Esophagus muscularis mucosa (tissue), 4 donors: Measurements from ENCODE around the gene UROC1. TPM values are rescaled to one million over a fixed set of nuclear protein-coding genes. Genes with fewer than 3 reads are reported as not detected.
A peak's percentile ranks its signal among the peaks of the same experiment; 100 is the strongest.

Experiments
- DNase-seq: peaks from one replicate; pipeline ENCODE4 v3.0.0-alpha.2; 2017; ENCODE audit errors: extremely low spot score
- H3K27ac ChIP-seq, 4 donors: fragments of 200-600 bp; sonication (generic); replicated peaks in 1 of 4; 1 replicate in 3 of 4; 2 replicates in 1 of 4; pipeline ENCODE4 v1.5.1; 2016 to 2019; ENCODE audit warnings: mild to moderate bottlenecking in 1 of 4
- H3K27me3 ChIP-seq, 4 donors: fragments of 200-600 bp; sonication (generic); one replicate each; pipeline versions ENCODE4 v1.5.1 to v1.6.0; 2016 to 2019
- H3K36me3 ChIP-seq, 4 donors: fragments of 200-600 bp; sonication (generic); one replicate each; pipeline ENCODE4 v1.5.1; 2016 to 2019
- H3K4me1 ChIP-seq, 4 donors: fragments of 200-600 bp; sonication (generic); one replicate each; pipeline ENCODE4 v1.5.1; 2016 to 2019
- H3K4me3 ChIP-seq, 4 donors: fragments of 200-600 bp; sonication (generic); 1 replicate in 2 of 4; 2 replicates in 2 of 4; pipeline ENCODE4 v1.5.1; 2016 to 2019; ENCODE audit warnings: mild to moderate bottlenecking in 4 of 4, moderate library complexity in 1 of 4
- H3K9me3 ChIP-seq, 4 donors: fragments of 200-600 bp; sonication (generic); 1 replicate in 3 of 4; 2 replicates in 1 of 4; pipeline ENCODE4 v1.5.1; 2016 to 2019
- CTCF ChIP-seq, 3 experiments: fragments of 200-600 bp in 2 of 3; fragments of 450-650 bp in 1 of 3; sonication (generic) in 2 of 3; IDR thresholded peaks; one replicate each; pipeline ENCODE4 v1.5.1; 2017 to 2019; ENCODE audit warnings: antibody characterized with exemption in 3 of 3, mild to moderate bottlenecking in 2 of 3, moderate library complexity in 1 of 3
- EP300 ChIP-seq: sonication (generic); formaldehyde crosslinking; IDR thresholded peaks from one replicate; pipeline ENCODE4 v1.6.1; 2017; ENCODE audit warnings: antibody characterized with exemption
- POLR2A ChIP-seq: fragments of 450-650 bp; IDR thresholded peaks from one replicate; pipeline ENCODE4 v1.6.1; 2017; ENCODE audit warnings: antibody characterized with exemption, moderate library complexity, mild to moderate bottlenecking, low read depth
- POLR2AphosphoS5 ChIP-seq, 2 donors: sonication (generic); formaldehyde crosslinking; IDR thresholded peaks; one replicate each; pipeline ENCODE4 v1.6.1; 2017; ENCODE audit warnings: antibody characterized with exemption in 2 of 2
- WGBS: methylation state at CpG from one replicate; pipeline ENCODE4 v1.1.5; 2018; 5-methylcytosine and 5-hydroxymethylcytosine counted together
- intact Hi-C: fragments of 100-400 bp; cut with DNase I; formaldehyde crosslinking; loops from one replicate; pipeline ENCODE4 v1.15.1; 2023
- total RNA-seq, 4 donors: library from RNA; depleted of rRNA; stranded (reverse); fragments of >200 nt; gene quantifications; one replicate each; pipeline versions ENCODE4 v1.1.0 to v1.2.1, GENCODE V29; 2016

The UROC1 gene
- total RNA-seq, 4 donors from 2014 or later = not detected

- DNase-seq = no peak
- WGBS = 28% methylated on average over 8 of the region's 8 CpGs
- Histone ChIP-seq H3K27me3 (no peaks in the 10 kb centered on the region), H3K4me1 (peaks cover 55 to 78% (median 61%) of the 10 kb centered on the region in 4 donors), H3K27ac (peak overlapping the region; percentile 34 to 94 (median 54)), H3K9me3 (no peaks in the 10 kb centered on the region), H3K4me3 (peak overlapping the region; percentile 28 to 79 (median 71)), H3K36me3 (peaks cover 39 to 41% (median 40%) of the 10 kb centered on the region in 4 donors)
- TF ChIP-seq POLR2A (no peak), POLR2AphosphoS5 (IDR thresholded peaks at IDR 0.05) (peak; percentile 86 to 89)
- intact Hi-C loops = loop anchor here (5.0 kb wide), 1 partner anchor 80 kb away; the partner anchor contains the start of gene CFAP100
These were observed 45.1 kb downstream of the UROC1 start for GRCh38 chr3:126472277-126473006.

GRCh38 chr3:126469479-126469878, 48.1 kb downstream of the UROC1 start:
- intact Hi-C loops = no loop called here

GRCh38 chr3:126468028-126468891, 49.3 kb downstream of the UROC1 start:
- H3K4me3 ChIP-seq = no peak overlapping the region
- H3K36me3 ChIP-seq = peaks cover 71 to 83% (median 79%) of the 10 kb centered on the region in 4 donors
- no peak overlapping the region for H3K27ac ChIP-seq
- H3K9me3 ChIP-seq = no peaks in the 10 kb centered on the region
- TF ChIP-seq POLR2AphosphoS5 (IDR thresholded peaks at IDR 0.05) (no peak), EP300 (no peak), POLR2A (no peak), CTCF (IDR thresholded peaks at IDR 0.05) (no peak)
- WGBS = 77% methylated on average over 13 of the region's 13 CpGs
- intact Hi-C loops = no loop called here
- peaks cover 40 to 76% (median 44%) of the 10 kb centered on the region in 4 donors for H3K4me1 ChIP-seq
- no peak for DNase-seq
- H3K27me3 ChIP-seq = no peaks in the 10 kb centered on the region

More at GRCh38 chr3:126469479-126469878, 48.1 kb downstream of the UROC1 start:
- Histone ChIP-seq H3K27ac (no peak overlapping the region), H3K9me3 (no peaks in the 10 kb centered on the region), H3K36me3 (peaks cover 66 to 70% (median 69%) of the 10 kb centered on the region in 4 donors), H3K4me3 (no peak overlapping the region), H3K27me3 (no peaks in the 10 kb centered on the region), H3K4me1 (peaks cover 52 to 86% (median 57%) of the 10 kb centered on the region in 4 donors)
- TF ChIP-seq POLR2AphosphoS5 (IDR thresholded peaks at IDR 0.05) (no peak), CTCF (IDR thresholded peaks at IDR 0.05) (no peak)
- no peak for DNase-seq
- 92% methylated on average over 11 of the region's 11 CpGs for WGBS

GRCh38 chr3:126467611-126467955, 50.0 kb downstream of the UROC1 start:
- intact Hi-C loops = no loop called here
- no peak for DNase-seq
- no peak overlapping the region for H3K4me3 ChIP-seq
- TF ChIP-seq CTCF (IDR thresholded peaks at IDR 0.05) (no peak), POLR2AphosphoS5 (IDR thresholded peaks at IDR 0.05) (no peak), POLR2A (no peak), EP300 (no peak)
- no peaks in the 10 kb centered on the region for H3K27me3 ChIP-seq
- H3K36me3 ChIP-seq = peaks cover 71 to 89% (median 86%) of the 10 kb centered on the region in 4 donors
- 74% methylated on average over 8 of the region's 8 CpGs for WGBS
- no peaks in the 10 kb centered on the region for H3K9me3 ChIP-seq
- no peak overlapping the region for H3K27ac ChIP-seq
- peaks cover 33 to 69% (median 38%) of the 10 kb centered on the region in 4 donors for H3K4me1 ChIP-seq
